Measurements from ENCODE around the gene GADD45A.

DNA sequence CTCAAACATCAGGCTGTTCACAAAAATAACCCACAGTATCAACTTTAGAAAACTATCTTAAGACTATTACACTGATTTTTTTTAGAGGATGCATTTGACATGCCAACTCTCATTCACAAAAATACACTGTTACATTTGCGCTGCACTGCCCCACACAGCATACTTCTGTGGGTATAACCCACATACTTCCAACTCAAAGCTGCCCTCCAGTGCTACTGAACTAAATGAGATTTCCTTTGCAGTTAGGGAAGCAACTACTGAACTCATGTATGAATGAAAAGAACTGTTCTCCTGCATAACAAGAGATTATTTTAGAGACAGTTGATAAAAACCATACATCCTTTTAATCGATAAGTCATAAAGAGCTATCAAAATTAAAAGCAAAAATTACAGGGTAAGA is 25.8 kb upstream of the GADD45A start:
- TF ChIP-seq RAD21 (IDR thresholded peaks at IDR 0.05) (peak; percentile 39 to 53), TAF1 (conservative IDR thresholded peaks at IDR 0.05) (no peak), NR2F2 (IDR thresholded peaks at IDR 0.05) (no peak), FOXA1 (IDR thresholded peaks at IDR 0.05) (no peak)
- TF ChIP-seq, protein P1, sequence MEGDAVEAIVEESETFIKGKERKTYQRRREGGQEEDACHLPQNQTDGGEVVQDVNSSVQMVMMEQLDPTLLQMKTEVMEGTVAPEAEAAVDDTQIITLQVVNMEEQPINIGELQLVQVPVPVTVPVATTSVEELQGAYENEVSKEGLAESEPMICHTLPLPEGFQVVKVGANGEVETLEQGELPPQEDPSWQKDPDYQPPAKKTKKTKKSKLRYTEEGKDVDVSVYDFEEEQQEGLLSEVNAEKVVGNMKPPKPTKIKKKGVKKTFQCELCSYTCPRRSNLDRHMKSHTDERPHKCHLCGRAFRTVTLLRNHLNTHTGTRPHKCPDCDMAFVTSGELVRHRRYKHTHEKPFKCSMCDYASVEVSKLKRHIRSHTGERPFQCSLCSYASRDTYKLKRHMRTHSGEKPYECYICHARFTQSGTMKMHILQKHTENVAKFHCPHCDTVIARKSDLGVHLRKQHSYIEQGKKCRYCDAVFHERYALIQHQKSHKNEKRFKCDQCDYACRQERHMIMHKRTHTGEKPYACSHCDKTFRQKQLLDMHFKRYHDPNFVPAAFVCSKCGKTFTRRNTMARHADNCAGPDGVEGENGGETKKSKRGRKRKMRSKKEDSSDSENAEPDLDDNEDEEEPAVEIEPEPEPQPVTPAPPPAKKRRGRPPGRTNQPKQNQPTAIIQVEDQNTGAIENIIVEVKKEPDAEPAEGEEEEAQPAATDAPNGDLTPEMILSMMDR (IDR thresholded peaks at IDR 0.05; ENCODE audit: low read depth, low read length, missing input control) = no peak
- TF ChIP-seq, protein P2, sequence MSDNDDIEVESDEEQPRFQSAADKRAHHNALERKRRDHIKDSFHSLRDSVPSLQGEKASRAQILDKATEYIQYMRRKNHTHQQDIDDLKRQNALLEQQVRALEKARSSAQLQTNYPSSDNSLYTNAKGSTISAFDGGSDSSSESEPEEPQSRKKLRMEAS (IDR thresholded peaks at IDR 0.05) = no peak
